HEK293 (cell line): ENCODE results near the gene AHRR.

Source experiments
- CTCF ChIA-PET: fragments of 350-600 bp; formaldehyde crosslinking; extraction: SDS; loops from one replicate; lab custom pipeline; 2021; ENCODE audit warnings: antibody characterized with exemption; lab: Yijun Ruan, JAX
- POLR2A ChIA-PET: fragments of 300-600 bp; formaldehyde crosslinking; extraction: SDS; loops from one replicate; lab custom pipeline; 2020; ENCODE audit warnings: antibody characterized with exemption, inconsistent platforms; lab: Yijun Ruan, JAX
- H3K27ac ChIP-seq: fragments of 200-500 bp; sonication (Bioruptor generic); 2 replicates; pipeline ENCODE4 v1.5.1; 2014; ENCODE audit warnings: low read depth, low read length, control low read depth, inconsistent platforms; ENCODE audit errors: extremely low read depth
- H3K36me3 ChIP-seq, 2 experiments: fragments of 200-500 bp in 1 of 2; sonication (Bioruptor generic) in 1 of 2; 1 replicate in 1 of 2; 2 replicates in 1 of 2; pipeline ENCODE4 v1.5.1; 2014 to 2017; ENCODE audit warnings: inconsistent platforms in 2 of 2, low read length in 2 of 2; ENCODE audit not compliant: control insufficient read depth in 2 of 2, insufficient read depth in 1 of 2
- H3K4me1 ChIP-seq: fragments of 200-500 bp; sonication (Bioruptor generic); 2 replicates; pipeline ENCODE4 v1.5.1; 2014; ENCODE audit warnings: mild to moderate bottlenecking, low read length, inconsistent platforms; ENCODE audit not compliant: control insufficient read depth, insufficient read depth
- H3K4me3 ChIP-seq: 2 replicates; pipeline ENCODE4 v1.5.1; 2011; ENCODE audit warnings: low read depth, mild to moderate bottlenecking, control low read depth, low read length, moderate library complexity
- H3K9me3 ChIP-seq: fragments of 200-500 bp; sonication (Bioruptor generic); 2 replicates; pipeline ENCODE4 v1.5.1; 2014; ENCODE audit warnings: low read depth, low read length, inconsistent platforms; ENCODE audit not compliant: control insufficient read depth, insufficient read depth
- GLIS1 ChIP-seq: fragments of 450-650 bp; formaldehyde crosslinking; IDR thresholded peaks from 2 replicates; pipeline ENCODE4 v1.5.1; 2016; ENCODE audit warnings: missing biosample characterization, missing genetic modification characterization
- GLIS2 ChIP-seq: fragments of 450-650 bp; formaldehyde crosslinking; IDR thresholded peaks from 2 replicates; pipeline ENCODE4 v1.5.1; 2016; ENCODE audit warnings: missing biosample characterization, missing genetic modification characterization
- KLF1 ChIP-seq: fragments of 450-650 bp; formaldehyde crosslinking; IDR thresholded peaks from 2 replicates; pipeline ENCODE4 v1.5.1; 2016; ENCODE audit warnings: missing biosample characterization, missing genetic modification characterization
- KLF7 ChIP-seq: fragments of 450-650 bp; formaldehyde crosslinking; IDR thresholded peaks from 2 replicates; pipeline ENCODE4 v1.5.1; 2016; ENCODE audit warnings: missing biosample characterization, missing genetic modification characterization, borderline replicate concordance
- KLF8 ChIP-seq: fragments of 450-650 bp; formaldehyde crosslinking; IDR thresholded peaks from 2 replicates; pipeline ENCODE4 v1.5.1; 2016; ENCODE audit warnings: missing biosample characterization, missing genetic modification characterization
- ZBTB48 ChIP-seq: fragments of 450-650 bp; formaldehyde crosslinking; IDR thresholded peaks from 2 replicates; pipeline ENCODE4 v1.5.1; 2016; ENCODE audit warnings: missing biosample characterization, missing genetic modification characterization
- ZBTB7A ChIP-seq: fragments of 450-650 bp; formaldehyde crosslinking; IDR thresholded peaks from 2 replicates; pipeline ENCODE4 v1.5.1; 2016; ENCODE audit warnings: low read depth, missing biosample characterization, missing genetic modification characterization
- ZBTB8A ChIP-seq: fragments of 450-650 bp; formaldehyde crosslinking; IDR thresholded peaks from 2 replicates; pipeline ENCODE4 v1.5.1; 2016; ENCODE audit warnings: missing biosample characterization, missing genetic modification characterization
- ZNF114 ChIP-seq: fragments of 450-650 bp; formaldehyde crosslinking; IDR thresholded peaks from 2 replicates; pipeline ENCODE4 v1.5.0; 2017; ENCODE audit warnings: missing biosample characterization, missing genetic modification characterization
- ZNF335 ChIP-seq: fragments of 450-650 bp; formaldehyde crosslinking; conservative IDR thresholded peaks from 2 replicates; pipeline ENCODE4 v1.5.1; 2016; ENCODE audit warnings: missing biosample characterization, missing genetic modification characterization
- ZNF366 ChIP-seq: fragments of 450-650 bp; formaldehyde crosslinking; conservative IDR thresholded peaks from 2 replicates; pipeline ENCODE4 v1.5.1; 2016; ENCODE audit warnings: missing biosample characterization, missing genetic modification characterization
- ZNF391 ChIP-seq: fragments of 450-650 bp; formaldehyde crosslinking; IDR thresholded peaks from 2 replicates; pipeline ENCODE4 v1.5.1; 2016; ENCODE audit warnings: low read depth, missing biosample characterization, missing genetic modification characterization, borderline replicate concordance
- ZNF426 ChIP-seq: fragments of 450-650 bp; formaldehyde crosslinking; IDR thresholded peaks from 2 replicates; pipeline ENCODE4 v1.5.1; 2017; ENCODE audit warnings: missing biosample characterization, missing genetic modification characterization, mild to moderate bottlenecking, inconsistent platforms, moderate library complexity
- ZNF529 ChIP-seq: fragments of 450-650 bp; formaldehyde crosslinking; IDR thresholded peaks from 2 replicates; pipeline ENCODE4 v1.5.1; 2017; ENCODE audit warnings: missing genetic modification characterization, missing biosample characterization; ENCODE audit not compliant: insufficient replicate concordance
- ZNF548 ChIP-seq: fragments of 450-650 bp; formaldehyde crosslinking; IDR thresholded peaks from 2 replicates; pipeline ENCODE4 v1.5.1; 2016; ENCODE audit warnings: missing biosample characterization, missing genetic modification characterization
- ZNF561 ChIP-seq: fragments of 450-650 bp; IDR thresholded peaks from 2 replicates; pipeline ENCODE4 v1.5.1; 2018; ENCODE audit warnings: missing biosample characterization, missing genetic modification characterization, borderline replicate concordance
- ZNF670 ChIP-seq: fragments of 450-650 bp; formaldehyde crosslinking; IDR thresholded peaks from 2 replicates; pipeline ENCODE4 v1.5.1; 2016; ENCODE audit warnings: missing biosample characterization, missing genetic modification characterization, low read depth
- ZNF76 ChIP-seq: fragments of 450-650 bp; formaldehyde crosslinking; IDR thresholded peaks from 2 replicates; pipeline ENCODE4; 2016; ENCODE audit warnings: low read depth, missing biosample characterization, missing genetic modification characterization, borderline replicate concordance
- ZNF785 ChIP-seq: fragments of 450-650 bp; formaldehyde crosslinking; IDR thresholded peaks from 2 replicates; pipeline ENCODE4 v1.5.1; 2016; ENCODE audit warnings: missing biosample characterization, missing genetic modification characterization
- TF ChIP-seq, protein P1 (sequence below): fragments of 450-650 bp; formaldehyde crosslinking; IDR thresholded peaks from 2 replicates; pipeline ENCODE4 v1.5.1; 2016; ENCODE audit warnings: missing biosample characterization, missing genetic modification characterization
- TF ChIP-seq, protein P2 (sequence below): fragments of 450-650 bp; formaldehyde crosslinking; IDR thresholded peaks from 2 replicates; pipeline ENCODE4 v1.5.1; 2016; ENCODE audit warnings: missing biosample characterization, missing genetic modification characterization
- TF ChIP-seq, protein P3 (sequence below): fragments of 450-650 bp; formaldehyde crosslinking; IDR thresholded peaks from 2 replicates; pipeline ENCODE4 v1.5.1; 2016; ENCODE audit warnings: missing biosample characterization, missing genetic modification characterization
- TF ChIP-seq, protein P4 (sequence below): fragments of 450-650 bp; formaldehyde crosslinking; IDR thresholded peaks from 2 replicates; pipeline ENCODE4 v1.5.1; 2016; ENCODE audit warnings: missing biosample characterization, missing genetic modification characterization
- TF ChIP-seq, protein P5 (sequence below): fragments of 450-650 bp; formaldehyde crosslinking; IDR thresholded peaks from 2 replicates; pipeline ENCODE4 v1.5.1; 2017; ENCODE audit warnings: missing biosample characterization, missing genetic modification characterization
- TF ChIP-seq, protein P6 (sequence below): fragments of 450-650 bp; formaldehyde crosslinking; optimal IDR thresholded peaks from 2 replicates; pipeline ENCODE3; 2016; ENCODE audit warnings: missing biosample characterization, mild to moderate bottlenecking, missing genetic modification characterization
- TF ChIP-seq, protein P7 (sequence below): fragments of 450-650 bp; formaldehyde crosslinking; IDR thresholded peaks from 2 replicates; pipeline ENCODE4 v1.5.1; 2016; ENCODE audit warnings: missing biosample characterization, missing genetic modification characterization

The AHRR gene

DNA sequence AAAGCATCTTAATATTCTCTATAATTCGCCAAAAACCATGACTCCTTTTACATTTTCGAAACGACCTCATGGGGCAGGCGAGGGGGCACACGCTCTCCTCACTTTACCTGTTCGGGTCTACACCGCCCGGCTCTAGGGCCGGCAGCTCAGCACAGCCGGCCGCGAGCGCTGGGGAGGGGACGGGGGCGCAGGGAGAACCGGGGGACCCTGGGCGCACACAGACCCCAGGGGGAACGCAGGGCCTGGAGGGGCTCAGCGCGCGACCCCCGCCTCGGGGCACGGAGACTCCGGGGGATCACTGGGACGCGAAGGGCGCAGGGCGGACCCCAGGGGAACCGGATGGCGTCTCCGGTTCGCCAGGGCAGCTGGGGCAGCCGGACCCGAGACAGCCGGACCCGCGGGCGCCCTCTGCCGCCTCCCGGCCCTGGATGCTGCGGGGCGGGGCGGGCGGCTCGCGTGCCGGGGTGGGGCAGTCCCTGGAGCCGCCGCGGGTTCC is at the start of gene AHRR:
Gene AHRR, plus strand, starts transcription at position 485 of the 496 bp plus-strand sequence. CDS start 22,189 bp downstream, outside the sequence.
- Histone ChIP-seq H3K4me3 (peak within 1 kb of the TSS; percentile 56), H3K36me3 (no peaks in the 10 kb centered on the region), H3K9me3 (no peaks in the 10 kb centered on the region), H3K27ac (no peak within 1 kb of the TSS), H3K4me1 (peaks cover 9% of the 10 kb centered on the region)
- POLR2A ChIA-PET = interaction anchor here (0.7 to 1.2 kb wide), 4 partner anchors 17 to 102 kb away, joined by 3 to 4 read pairs (median 3); partner anchors contain the start of gene PDCD6
- CTCF ChIA-PET = interaction anchor here (0.6 to 6.3 kb wide), 8 partner anchors 9 to 126 kb away, joined by 3 to 137 read pairs (median 3); no protein-coding TSS in a partner anchor
- TF ChIP-seq ZNF670 (tag by site-specific recombination) (no peak), GLIS1 (tag by site-specific recombination) (peak; percentile 61), ZBTB7A (tag by site-specific recombination) (0 out of 2 replicates have a peak, but pooled peaks have one; percentile 57), KLF7 (tag by site-specific recombination) (no peak), KLF1 (tag by site-specific recombination) (0 out of 2 replicates have a peak, but pooled peaks have one; percentile 30), ZNF561 (tag by site-specific recombination) (peak; percentile 41; the same call in 1 of the 2 replicates), ZNF426 (no peak), GLIS2 (tag by site-specific recombination) (peak; percentile 66), ZNF529 (tag by site-specific recombination) (no peak), ZNF335 (tag by site-specific recombination) (peak; percentile 73), KLF8 (tag by site-specific recombination) (peak; percentile 38; the same call in 1 of the 2 replicates), ZNF548 (no peak), ZBTB48 (tag by site-specific recombination) (peak; percentile 53; the same call in 1 of the 2 replicates), ZNF366 (no peak), ZNF114 (tag by site-specific recombination) (no peak), ZNF76 (tag by site-specific recombination) (no peak), ZNF785 (tag by site-specific recombination) (no peak), ZNF391 (tag by site-specific recombination) (no peak), ZBTB8A (tag by site-specific recombination) (peak; percentile 62; the same call in 1 of the 2 replicates)
- TF ChIP-seq, protein P1, sequence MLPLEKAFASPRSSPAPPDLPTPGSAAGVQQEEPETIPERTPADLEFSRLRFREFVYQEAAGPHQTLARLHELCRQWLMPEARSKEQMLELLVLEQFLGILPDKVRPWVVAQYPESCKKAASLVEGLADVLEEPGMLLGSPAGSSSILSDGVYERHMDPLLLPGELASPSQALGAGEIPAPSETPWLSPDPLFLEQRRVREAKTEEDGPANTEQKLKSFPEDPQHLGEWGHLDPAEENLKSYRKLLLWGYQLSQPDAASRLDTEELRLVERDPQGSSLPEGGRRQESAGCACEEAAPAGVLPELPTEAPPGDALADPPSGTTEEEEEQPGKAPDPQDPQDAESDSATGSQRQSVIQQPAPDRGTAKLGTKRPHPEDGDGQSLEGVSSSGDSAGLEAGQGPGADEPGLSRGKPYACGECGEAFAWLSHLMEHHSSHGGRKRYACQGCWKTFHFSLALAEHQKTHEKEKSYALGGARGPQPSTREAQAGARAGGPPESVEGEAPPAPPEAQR = no peak
- TF ChIP-seq, protein P2, sequence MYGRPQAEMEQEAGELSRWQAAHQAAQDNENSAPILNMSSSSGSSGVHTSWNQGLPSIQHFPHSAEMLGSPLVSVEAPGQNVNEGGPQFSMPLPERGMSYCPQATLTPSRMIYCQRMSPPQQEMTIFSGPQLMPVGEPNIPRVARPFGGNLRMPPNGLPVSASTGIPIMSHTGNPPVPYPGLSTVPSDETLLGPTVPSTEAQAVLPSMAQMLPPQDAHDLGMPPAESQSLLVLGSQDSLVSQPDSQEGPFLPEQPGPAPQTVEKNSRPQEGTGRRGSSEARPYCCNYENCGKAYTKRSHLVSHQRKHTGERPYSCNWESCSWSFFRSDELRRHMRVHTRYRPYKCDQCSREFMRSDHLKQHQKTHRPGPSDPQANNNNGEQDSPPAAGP (tag by site-specific recombination) = no peak
- TF ChIP-seq, protein P3, sequence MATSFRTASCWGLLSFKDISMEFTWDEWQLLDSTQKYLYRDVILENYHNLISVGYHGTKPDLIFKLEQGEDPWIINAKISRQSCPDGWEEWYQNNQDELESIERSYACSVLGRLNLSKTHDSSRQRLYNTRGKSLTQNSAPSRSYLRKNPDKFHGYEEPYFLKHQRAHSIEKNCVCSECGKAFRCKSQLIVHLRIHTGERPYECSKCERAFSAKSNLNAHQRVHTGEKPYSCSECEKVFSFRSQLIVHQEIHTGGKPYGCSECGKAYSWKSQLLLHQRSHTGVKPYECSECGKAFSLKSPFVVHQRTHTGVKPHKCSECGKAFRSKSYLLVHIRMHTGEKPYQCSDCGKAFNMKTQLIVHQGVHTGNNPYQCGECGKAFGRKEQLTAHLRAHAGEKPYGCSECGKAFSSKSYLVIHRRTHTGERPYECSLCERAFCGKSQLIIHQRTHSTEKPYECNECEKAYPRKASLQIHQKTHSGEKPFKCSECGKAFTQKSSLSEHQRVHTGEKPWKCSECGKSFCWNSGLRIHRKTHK (tag by site-specific recombination) = no peak
- TF ChIP-seq, protein P4, sequence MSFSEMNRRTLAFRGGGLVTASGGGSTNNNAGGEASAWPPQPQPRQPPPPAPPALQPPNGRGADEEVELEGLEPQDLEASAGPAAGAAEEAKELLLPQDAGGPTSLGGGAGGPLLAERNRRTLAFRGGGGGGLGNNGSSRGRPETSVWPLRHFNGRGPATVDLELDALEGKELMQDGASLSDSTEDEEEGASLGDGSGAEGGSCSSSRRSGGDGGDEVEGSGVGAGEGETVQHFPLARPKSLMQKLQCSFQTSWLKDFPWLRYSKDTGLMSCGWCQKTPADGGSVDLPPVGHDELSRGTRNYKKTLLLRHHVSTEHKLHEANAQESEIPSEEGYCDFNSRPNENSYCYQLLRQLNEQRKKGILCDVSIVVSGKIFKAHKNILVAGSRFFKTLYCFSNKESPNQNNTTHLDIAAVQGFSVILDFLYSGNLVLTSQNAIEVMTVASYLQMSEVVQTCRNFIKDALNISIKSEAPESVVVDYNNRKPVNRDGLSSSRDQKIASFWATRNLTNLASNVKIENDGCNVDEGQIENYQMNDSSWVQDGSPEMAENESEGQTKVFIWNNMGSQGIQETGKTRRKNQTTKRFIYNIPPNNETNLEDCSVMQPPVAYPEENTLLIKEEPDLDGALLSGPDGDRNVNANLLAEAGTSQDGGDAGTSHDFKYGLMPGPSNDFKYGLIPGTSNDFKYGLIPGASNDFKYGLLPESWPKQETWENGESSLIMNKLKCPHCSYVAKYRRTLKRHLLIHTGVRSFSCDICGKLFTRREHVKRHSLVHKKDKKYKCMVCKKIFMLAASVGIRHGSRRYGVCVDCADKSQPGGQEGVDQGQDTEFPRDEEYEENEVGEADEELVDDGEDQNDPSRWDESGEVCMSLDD = peak; percentile 96
- TF ChIP-seq, protein P5, sequence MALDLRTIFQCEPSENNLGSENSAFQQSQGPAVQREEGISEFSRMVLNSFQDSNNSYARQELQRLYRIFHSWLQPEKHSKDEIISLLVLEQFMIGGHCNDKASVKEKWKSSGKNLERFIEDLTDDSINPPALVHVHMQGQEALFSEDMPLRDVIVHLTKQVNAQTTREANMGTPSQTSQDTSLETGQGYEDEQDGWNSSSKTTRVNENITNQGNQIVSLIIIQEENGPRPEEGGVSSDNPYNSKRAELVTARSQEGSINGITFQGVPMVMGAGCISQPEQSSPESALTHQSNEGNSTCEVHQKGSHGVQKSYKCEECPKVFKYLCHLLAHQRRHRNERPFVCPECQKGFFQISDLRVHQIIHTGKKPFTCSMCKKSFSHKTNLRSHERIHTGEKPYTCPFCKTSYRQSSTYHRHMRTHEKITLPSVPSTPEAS = no peak
- TF ChIP-seq, protein P6, sequence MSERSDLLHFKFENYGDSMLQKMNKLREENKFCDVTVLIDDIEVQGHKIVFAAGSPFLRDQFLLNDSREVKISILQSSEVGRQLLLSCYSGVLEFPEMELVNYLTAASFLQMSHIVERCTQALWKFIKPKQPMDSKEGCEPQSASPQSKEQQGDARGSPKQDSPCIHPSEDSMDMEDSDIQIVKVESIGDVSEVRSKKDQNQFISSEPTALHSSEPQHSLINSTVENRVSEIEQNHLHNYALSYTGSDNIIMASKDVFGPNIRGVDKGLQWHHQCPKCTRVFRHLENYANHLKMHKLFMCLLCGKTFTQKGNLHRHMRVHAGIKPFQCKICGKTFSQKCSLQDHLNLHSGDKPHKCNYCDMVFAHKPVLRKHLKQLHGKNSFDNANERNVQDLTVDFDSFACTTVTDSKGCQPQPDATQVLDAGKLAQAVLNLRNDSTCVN (tag by site-specific recombination) = peak; percentile 42
- TF ChIP-seq, protein P7, sequence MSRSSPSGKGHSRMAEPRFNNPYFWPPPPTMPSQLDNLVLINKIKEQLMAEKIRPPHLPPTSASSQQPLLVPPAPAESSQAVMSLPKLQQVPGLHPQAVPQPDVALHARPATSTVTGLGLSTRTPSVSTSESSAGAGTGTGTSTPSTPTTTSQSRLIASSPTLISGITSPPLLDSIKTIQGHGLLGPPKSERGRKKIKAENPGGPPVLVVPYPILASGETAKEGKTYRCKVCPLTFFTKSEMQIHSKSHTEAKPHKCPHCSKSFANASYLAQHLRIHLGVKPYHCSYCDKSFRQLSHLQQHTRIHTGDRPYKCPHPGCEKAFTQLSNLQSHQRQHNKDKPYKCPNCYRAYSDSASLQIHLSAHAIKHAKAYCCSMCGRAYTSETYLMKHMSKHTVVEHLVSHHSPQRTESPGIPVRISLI (tag by site-specific recombination) = no peak
